Esophagus squamous epithelium (tissue), 5 donors: Measurements from ENCODE around the gene KIF13A. TPM values are rescaled to one million over a fixed set of nuclear protein-coding genes. Genes with fewer than 3 reads are reported as not detected.

ENCODE experiments used
- DNase-seq: peaks from one replicate; lab custom pipeline; 2025; lab: John Stamatoyannopoulos, UW
- H3K27ac ChIP-seq, 4 donors: fragments of 200-600 bp; sonication (generic); one replicate each; pipeline ENCODE4 v1.5.1; 2016 to 2019; ENCODE audit warnings: mild to moderate bottlenecking in 1 of 4
- H3K27me3 ChIP-seq, 4 donors: fragments of 200-600 bp; sonication (generic); 1 replicate in 3 of 4; 2 replicates in 1 of 4; pipeline versions ENCODE4 v1.5.1 to v1.6.0; 2017 to 2021; ENCODE audit warnings: antibody characterized with exemption in 1 of 4
- H3K36me3 ChIP-seq, 3 donors: fragments of 200-600 bp; sonication (generic); one replicate each; pipeline ENCODE4 v1.5.1; 2016 to 2019
- H3K4me1 ChIP-seq, 3 donors: fragments of 200-600 bp; sonication (generic); one replicate each; pipeline ENCODE4 v1.5.1; 2017 to 2019
- H3K4me3 ChIP-seq, 4 donors: fragments of 200-600 bp; sonication (generic); 1 replicate in 3 of 4; 2 replicates in 1 of 4; pipeline ENCODE4 v1.5.1; 2016 to 2019; ENCODE audit warnings: mild to moderate bottlenecking in 2 of 4, moderate library complexity in 1 of 4
- H3K9me3 ChIP-seq, 3 donors: fragments of 200-600 bp; sonication (generic); one replicate each; pipeline ENCODE4 v1.5.1; 2016 to 2019
- POLR2A ChIP-seq, 4 donors: fragments of 450-650 bp; IDR thresholded peaks; one replicate each; pipeline ENCODE4 v1.6.1; 2017; ENCODE audit warnings: antibody characterized with exemption in 4 of 4, mild to moderate bottlenecking in 4 of 4, moderate library complexity in 3 of 4
- WGBS, 2 donors: methylation state at CpG; one replicate each; pipeline ENCODE4 v1.1.5; 2018; 5-methylcytosine and 5-hydroxymethylcytosine counted together
- intact Hi-C: fragments of 100-400 bp; cut with DNase I; formaldehyde crosslinking; loops from one replicate; pipeline ENCODE4 v1.15.0; 2022
- total RNA-seq, 4 donors: library from RNA; depleted of rRNA; stranded (reverse); fragments of >200 nt; gene quantifications; one replicate each; pipeline ENCODE4 v1.1.0, GENCODE V29; 2016
- TF ChIP-seq, protein P1 (sequence below), 6 experiments: fragments of 450-650 bp in 4 of 6; fragments of 200-600 bp in 2 of 6; sonication (generic) in 2 of 6; IDR thresholded peaks; one replicate each; pipeline ENCODE4 v1.5.1; 2016 to 2019; ENCODE audit warnings: antibody characterized with exemption in 6 of 6, mild to moderate bottlenecking in 4 of 6, moderate library complexity in 4 of 6
- donor health status: DM: yes; HTN: yes; CAD: no.

KIF13A gene
- total RNA-seq, 4 donors from 2014 or later: 18.7 to 34.5 (median 25.0) TPM

DNA sequence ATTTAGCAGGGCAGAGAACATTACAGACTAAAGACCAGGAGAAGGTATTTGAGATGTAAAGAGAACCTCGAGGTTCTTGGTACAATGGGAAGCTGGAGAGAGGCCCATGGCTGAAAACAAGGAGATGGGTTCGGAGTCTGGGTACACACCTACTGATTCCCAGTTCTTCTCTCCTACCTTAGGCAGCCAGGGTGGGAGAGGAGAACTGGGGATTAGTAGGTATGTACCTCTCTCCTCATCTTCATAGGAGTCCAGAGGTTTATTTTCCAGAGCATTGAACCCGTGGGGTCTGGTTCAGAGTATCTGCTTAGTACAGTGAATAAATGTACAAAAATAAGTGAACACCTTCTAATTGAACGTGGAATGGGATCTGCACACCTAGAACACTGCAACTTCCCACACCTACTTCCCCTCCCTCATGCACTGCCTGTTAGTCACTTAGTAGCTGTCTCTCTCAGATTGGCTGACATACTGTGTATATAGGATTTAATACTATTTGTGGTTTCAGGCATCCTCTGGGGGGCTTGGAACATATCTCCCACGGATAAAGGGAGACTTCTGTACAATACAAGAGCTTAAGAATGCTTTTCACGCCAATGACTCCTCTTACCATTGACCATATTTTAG is 257.2 kb downstream of the KIF13A start:
- no peaks in the 10 kb centered on the region for H3K9me3 ChIP-seq
- intact Hi-C loops: no loop called here
- WGBS, 2 donors: 60 to 73% methylated on average over 6 of the region's 6 CpGs
- H3K27me3 ChIP-seq: no peaks in the 10 kb centered on the region
- H3K27ac ChIP-seq: peak overlapping the region in 3 of 4 donors; percentile 18 to 83 (median 62)
- TF ChIP-seq, protein P1, sequence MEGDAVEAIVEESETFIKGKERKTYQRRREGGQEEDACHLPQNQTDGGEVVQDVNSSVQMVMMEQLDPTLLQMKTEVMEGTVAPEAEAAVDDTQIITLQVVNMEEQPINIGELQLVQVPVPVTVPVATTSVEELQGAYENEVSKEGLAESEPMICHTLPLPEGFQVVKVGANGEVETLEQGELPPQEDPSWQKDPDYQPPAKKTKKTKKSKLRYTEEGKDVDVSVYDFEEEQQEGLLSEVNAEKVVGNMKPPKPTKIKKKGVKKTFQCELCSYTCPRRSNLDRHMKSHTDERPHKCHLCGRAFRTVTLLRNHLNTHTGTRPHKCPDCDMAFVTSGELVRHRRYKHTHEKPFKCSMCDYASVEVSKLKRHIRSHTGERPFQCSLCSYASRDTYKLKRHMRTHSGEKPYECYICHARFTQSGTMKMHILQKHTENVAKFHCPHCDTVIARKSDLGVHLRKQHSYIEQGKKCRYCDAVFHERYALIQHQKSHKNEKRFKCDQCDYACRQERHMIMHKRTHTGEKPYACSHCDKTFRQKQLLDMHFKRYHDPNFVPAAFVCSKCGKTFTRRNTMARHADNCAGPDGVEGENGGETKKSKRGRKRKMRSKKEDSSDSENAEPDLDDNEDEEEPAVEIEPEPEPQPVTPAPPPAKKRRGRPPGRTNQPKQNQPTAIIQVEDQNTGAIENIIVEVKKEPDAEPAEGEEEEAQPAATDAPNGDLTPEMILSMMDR (IDR thresholded peaks at IDR 0.05): no peak
- TF ChIP-seq POLR2A (IDR thresholded peaks at IDR 0.05): no peak
- no peaks in the 10 kb centered on the region for H3K36me3 ChIP-seq
- H3K4me1 ChIP-seq: peaks cover 0 to 7% (median 0%) of the 10 kb centered on the region in 3 donors
- H3K4me3 ChIP-seq: no peak overlapping the region
- DNase-seq: no peak

DNA sequence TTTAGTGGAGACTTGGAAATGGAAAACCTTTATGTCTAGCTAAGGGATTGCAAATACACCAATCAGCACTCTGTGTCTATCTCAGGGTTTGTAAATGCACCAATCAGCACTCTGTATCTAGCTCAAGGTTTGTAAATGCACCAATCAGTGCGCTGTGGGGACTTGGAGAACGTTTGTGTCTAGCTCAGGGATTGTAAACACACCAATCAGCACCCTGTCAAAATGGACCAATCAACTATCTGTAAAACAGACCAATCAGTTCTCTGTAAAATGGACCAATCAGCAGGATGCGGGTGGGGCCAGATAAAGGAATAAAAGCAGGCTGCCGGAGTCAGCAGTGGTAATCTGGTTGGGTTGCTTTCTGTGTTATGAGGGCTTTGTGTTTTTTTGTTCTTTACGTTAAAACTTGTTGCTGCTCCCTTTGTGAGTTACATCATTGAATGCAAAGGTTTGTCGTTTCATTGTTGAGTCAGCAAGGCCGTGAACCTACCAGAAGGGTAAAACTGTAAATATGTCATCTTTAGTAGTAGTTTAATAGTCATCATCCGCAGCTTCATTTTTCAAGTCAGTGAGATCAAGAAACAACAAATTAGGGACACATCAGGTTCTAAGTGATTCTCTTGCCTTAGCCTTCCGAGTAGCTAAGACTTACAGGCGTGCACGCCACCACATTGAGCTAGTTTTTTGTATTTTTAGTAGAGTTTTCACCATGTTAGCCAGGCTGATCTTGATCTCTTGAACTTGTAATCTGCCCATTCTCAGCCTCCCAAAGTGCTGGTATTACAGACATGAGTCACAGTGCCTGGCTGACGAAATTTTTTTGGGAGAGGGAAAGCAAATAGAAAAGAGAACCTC is 258.0 kb downstream of the KIF13A start:
- no peaks in the 10 kb centered on the region for H3K9me3 ChIP-seq
- no peaks in the 10 kb centered on the region for H3K36me3 ChIP-seq
- H3K4me3 ChIP-seq: no peak overlapping the region
- peak overlapping the region in 3 of 4 donors; percentile 18 to 83 (median 62) for H3K27ac ChIP-seq
- H3K27me3 ChIP-seq: no peaks in the 10 kb centered on the region
- no peak for DNase-seq
- WGBS, 2 donors: 62% methylated on average over 12 of the region's 12 CpGs
- intact Hi-C loops: no loop called here
- TF ChIP-seq, protein P1 (IDR thresholded peaks at IDR 0.05): no peak
- no peak for TF ChIP-seq POLR2A (IDR thresholded peaks at IDR 0.05)
- H3K4me1 ChIP-seq: peaks cover 0 to 7% (median 0%) of the 10 kb centered on the region in 3 donors

DNA sequence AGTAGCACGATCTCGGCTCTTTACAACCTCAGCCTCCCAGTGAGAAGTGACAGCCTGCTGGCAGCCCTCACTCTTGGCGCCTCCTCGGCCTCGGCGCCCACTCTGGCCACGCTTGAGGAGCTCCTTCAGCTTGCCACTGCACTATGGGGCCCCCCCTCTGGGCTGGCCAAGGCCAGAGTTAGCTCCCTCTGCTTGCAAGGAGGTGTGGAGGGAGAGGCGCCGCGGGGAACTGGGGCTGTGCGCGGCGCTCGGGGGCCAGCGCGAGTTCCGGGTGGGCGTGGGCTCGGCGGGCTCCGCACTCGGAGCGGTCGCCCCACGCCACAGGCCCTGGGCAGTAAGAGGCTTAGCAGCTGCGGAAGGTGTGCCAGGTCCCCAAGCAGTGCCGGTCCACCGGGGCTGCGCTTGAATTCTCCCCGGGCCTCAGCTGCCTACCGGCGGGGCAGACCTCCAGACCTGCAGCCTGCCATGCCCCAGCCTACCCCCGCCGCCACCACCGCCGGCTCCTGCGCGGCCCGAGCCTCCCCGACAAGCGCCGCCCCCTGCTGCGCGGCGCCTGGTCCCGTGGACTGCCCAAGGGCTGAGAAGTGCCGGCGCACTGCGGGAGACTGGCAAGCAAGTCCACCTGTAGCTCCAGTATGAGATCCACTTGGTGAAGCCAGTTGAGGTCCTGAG is 258.7 kb downstream of the KIF13A start:
- Histone ChIP-seq H3K9me3 (no peaks in the 10 kb centered on the region), H3K4me3 (no peak overlapping the region), H3K27me3 (no peaks in the 10 kb centered on the region), H3K27ac (peak overlapping the region in 1 of 4 donors; percentile 83), H3K4me1 (peaks cover 0 to 7% (median 0%) of the 10 kb centered on the region in 3 donors), H3K36me3 (no peaks in the 10 kb centered on the region)
- 97% methylated on average over 13 of the region's 49 CpGs; no CpG with 5 or more reads in 1 of the 2 donors for WGBS, 2 donors
- TF ChIP-seq, protein P1 (IDR thresholded peaks at IDR 0.05): no peak
- TF ChIP-seq POLR2A (IDR thresholded peaks at IDR 0.05): no peak
- intact Hi-C loops: no loop called here
- DNase-seq: no peak

DNA sequence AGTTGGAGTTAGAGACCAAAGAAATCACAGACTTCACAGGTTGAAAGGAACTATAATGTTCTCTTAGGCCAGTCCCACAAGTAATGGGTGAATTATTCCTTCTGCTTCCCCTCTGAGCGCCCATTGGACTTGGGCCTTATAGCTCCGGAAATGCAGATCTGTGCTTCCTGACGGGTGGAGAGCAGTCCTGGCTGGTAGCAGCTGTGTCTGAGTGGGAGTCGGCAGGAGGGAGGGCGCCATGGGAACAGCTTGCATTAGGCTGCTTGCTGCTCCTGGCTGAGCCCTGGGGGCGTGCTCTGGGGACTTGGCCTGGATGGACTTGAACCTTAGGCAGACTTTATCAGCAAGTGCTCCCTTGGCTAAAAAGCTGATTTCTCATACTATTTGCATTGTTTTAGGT is 262.4 kb downstream of the KIF13A start:
- peaks cover 0 to 5% (median 0%) of the 10 kb centered on the region in 3 donors for H3K4me1 ChIP-seq
- H3K27me3 ChIP-seq: no peaks in the 10 kb centered on the region
- WGBS, 2 donors: 43 to 45% methylated on average over 6 of the region's 6 CpGs
- H3K4me3 ChIP-seq: no peak overlapping the region
- intact Hi-C loops: no loop called here
- no peak for DNase-seq
- no peaks in the 10 kb centered on the region for H3K36me3 ChIP-seq
- no peaks in the 10 kb centered on the region for H3K9me3 ChIP-seq
- no peak overlapping the region for H3K27ac ChIP-seq
- TF ChIP-seq, protein P1 (IDR thresholded peaks at IDR 0.05): no peak
- TF ChIP-seq POLR2A (IDR thresholded peaks at IDR 0.05): no peak
